RWPE2 (cell line): ENCODE measurements around the gene AHNAK.

Source experiments
- ATAC-seq: fragments of 200-7000 bp; cut with Tn5 transposase; 3 replicates; pipeline ENCODE4 v1.9.1; 2021; ENCODE audit warnings: low read depth
- DNase-seq: peaks from one replicate; pipeline ENCODE4 v3.0.0-alpha.2; 2020; ENCODE audit warnings: low spot score
- H3K27ac ChIP-seq: fragments of 450-650 bp; 2 replicates; pipeline ENCODE4 v1.5.1; 2017; ENCODE audit warnings: mild to moderate bottlenecking; ENCODE audit not compliant: poor library complexity, severe bottlenecking
- H3K27me3 ChIP-seq: fragments of 250-450 bp; sonication (Bioruptor Pico); 2 replicates; pipeline ENCODE4 v1.5.1; 2021; ENCODE audit warnings: mild to moderate bottlenecking, moderate library complexity; ENCODE audit not compliant: insufficient read depth, poor library complexity, severe bottlenecking
- H3K36me3 ChIP-seq: fragments of 250-450 bp; sonication (Bioruptor Pico); 2 replicates; pipeline ENCODE4 v1.5.1; 2020; ENCODE audit warnings: low read depth, mild to moderate bottlenecking, moderate library complexity
- H3K4me1 ChIP-seq: fragments of 250-450 bp; sonication (Bioruptor Pico); 2 replicates; pipeline ENCODE4 v1.5.1; 2021; ENCODE audit warnings: mild to moderate bottlenecking, moderate library complexity; ENCODE audit not compliant: insufficient read depth, poor library complexity, severe bottlenecking
- H3K4me3 ChIP-seq: fragments of 250-450 bp; sonication (Bioruptor Pico); 2 replicates; pipeline ENCODE4 v1.5.1; 2021; ENCODE audit warnings: mild to moderate bottlenecking, moderate library complexity; ENCODE audit not compliant: severe bottlenecking
- H3K9me3 ChIP-seq: fragments of 250-450 bp; sonication (Bioruptor Pico); 2 replicates; pipeline ENCODE4 v1.5.1; 2021; ENCODE audit warnings: mild to moderate bottlenecking, moderate library complexity; ENCODE audit not compliant: severe bottlenecking
- CTCF ChIP-seq: fragments of 450-650 bp; IDR thresholded peaks from one replicate; pipeline ENCODE4 v1.5.1; 2017; ENCODE audit warnings: mild to moderate bottlenecking, moderate library complexity; ENCODE audit not compliant: poor library complexity, severe bottlenecking

AHNAK gene

DNA sequence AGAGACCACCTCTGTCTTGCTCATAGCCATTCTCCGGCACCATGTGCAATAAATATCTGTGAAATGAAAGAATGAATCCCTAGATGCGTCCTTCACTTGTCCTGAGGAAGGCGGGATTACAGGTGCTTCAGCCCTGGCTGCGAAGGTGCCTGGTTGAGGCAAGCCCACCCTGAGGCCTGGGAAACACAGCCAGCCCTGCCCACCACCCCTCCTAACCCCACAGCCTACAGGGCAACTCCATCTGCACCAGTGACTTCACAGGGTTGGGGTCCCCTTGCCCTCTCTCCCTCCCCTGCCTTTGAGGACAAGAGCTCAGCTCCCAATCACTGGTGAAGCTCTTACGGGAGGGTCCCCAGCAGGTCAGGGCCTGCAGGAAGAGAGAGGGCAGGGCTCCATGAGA, 145.2 kb downstream of the AHNAK start:
- no peaks in the 10 kb centered on the region for H3K36me3 ChIP-seq
- DNase-seq (no peak), ATAC-seq (no peak)
- no peak overlapping the region for H3K4me3 ChIP-seq
- no peaks in the 10 kb centered on the region for H3K27me3 ChIP-seq
- no peak for TF ChIP-seq CTCF
- no peaks in the 10 kb centered on the region for H3K4me1 ChIP-seq
- H3K27ac ChIP-seq, result no peak overlapping the region
- H3K9me3 ChIP-seq, result no peaks in the 10 kb centered on the region

DNA sequence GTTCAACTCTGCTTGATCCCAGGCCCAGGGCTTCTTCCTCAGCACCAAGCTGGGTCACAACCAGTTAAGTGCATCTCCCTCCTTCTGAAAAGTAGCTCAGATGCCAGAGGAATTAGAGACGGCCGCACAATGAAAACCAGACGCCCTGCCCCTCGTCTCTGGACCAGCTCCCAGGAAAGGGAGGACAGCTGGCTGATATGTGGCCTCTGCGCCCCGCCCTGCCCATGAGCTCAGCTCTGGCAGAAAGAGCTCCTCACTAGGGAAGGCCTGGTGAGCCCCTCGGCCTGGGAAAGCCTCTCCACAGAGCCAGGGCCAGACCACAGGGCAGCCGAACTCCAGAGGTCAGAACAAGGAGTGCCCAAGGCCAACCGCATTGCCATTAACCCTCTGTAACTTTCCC, 145.8 kb downstream of the AHNAK start:
- Histone ChIP-seq H3K4me3 (no peak overlapping the region), H3K27ac (no peak overlapping the region), H3K36me3 (no peaks in the 10 kb centered on the region), H3K4me1 (no peaks in the 10 kb centered on the region), H3K27me3 (no peaks in the 10 kb centered on the region), H3K9me3 (no peaks in the 10 kb centered on the region)
- DNase-seq, result no peak
- no peak for ATAC-seq
- no peak for TF ChIP-seq CTCF

- DNase-seq, result no peak
- H3K27ac ChIP-seq, result no peak overlapping the region
These were observed 146.3 kb downstream of the AHNAK start for GRCh38 chr11:62400281-62400680.

DNA sequence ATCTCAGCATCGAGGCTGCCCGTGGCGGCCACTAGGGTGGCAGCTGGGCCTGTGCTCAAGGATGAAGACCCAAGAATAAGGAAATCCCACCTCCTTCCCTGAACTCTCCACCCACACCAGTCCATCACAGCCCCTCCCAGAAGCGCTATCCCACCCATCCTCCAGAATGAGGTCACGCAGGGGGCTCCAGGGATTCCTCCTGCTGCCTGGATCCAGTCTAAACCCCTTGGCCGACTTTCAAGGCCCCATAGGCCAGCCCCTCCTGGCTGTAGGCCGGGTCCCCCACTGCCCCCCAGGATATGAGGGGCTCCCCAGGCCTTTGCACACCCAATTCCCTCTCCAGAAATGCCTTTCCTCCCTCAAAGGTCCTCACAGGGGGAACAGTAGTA, 146.7 kb downstream of the AHNAK start:
- H3K27me3 ChIP-seq, result no peaks in the 10 kb centered on the region
- TF ChIP-seq CTCF, result no peak
- H3K9me3 ChIP-seq, result no peaks in the 10 kb centered on the region
- no peak for DNase-seq
- H3K4me1 ChIP-seq, result peaks cover 4% of the 10 kb centered on the region
- ATAC-seq, result no peak
- no peaks in the 10 kb centered on the region for H3K36me3 ChIP-seq
- no peak overlapping the region for H3K27ac ChIP-seq
- H3K4me3 ChIP-seq, result no peak overlapping the region

More at GRCh38 chr11:62400281-62400680, 146.3 kb downstream of the AHNAK start:
- Histone ChIP-seq H3K4me1 (peaks cover 2% of the 10 kb centered on the region), H3K36me3 (no peaks in the 10 kb centered on the region), H3K4me3 (no peak overlapping the region), H3K27me3 (no peaks in the 10 kb centered on the region), H3K9me3 (no peaks in the 10 kb centered on the region)
- no peak for ATAC-seq
- no peak for TF ChIP-seq CTCF

DNA sequence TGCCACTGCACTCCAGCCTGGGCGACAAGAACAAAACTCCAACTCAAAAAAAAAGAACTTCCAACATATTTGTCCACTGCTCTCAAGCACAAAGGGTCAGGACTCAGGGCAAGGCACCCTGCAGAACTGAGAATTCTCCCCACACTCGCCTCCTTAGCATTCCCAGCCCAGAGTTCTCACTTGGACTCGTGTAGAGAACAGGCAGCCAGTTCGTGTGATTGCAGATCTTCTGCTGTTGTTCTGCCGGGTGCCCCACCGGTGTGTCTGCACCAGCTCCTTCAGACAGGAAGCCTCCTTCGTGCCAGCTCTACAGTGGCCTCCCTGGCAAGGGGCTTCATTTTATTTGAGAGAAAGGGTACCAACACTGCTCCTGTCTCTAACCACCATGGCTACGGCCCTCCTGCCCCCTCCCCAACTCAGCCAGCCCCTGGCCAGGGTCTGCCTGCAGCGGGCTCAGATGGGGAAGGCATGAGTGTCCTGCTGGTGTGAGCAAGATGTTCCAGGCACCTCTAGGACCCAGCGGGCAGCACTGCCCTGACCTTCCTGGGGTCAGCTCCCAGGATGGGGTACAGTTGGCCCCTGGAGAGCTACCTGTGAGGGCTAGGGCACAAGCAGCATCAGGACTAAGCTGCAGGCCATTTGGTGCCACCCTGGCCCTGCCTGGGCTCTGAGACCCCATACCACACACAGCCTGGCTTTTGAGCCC, 147.3 kb downstream of the AHNAK start:
- Histone ChIP-seq H3K4me1 (peaks cover 4% of the 10 kb centered on the region), H3K9me3 (no peaks in the 10 kb centered on the region), H3K27me3 (no peaks in the 10 kb centered on the region), H3K36me3 (no peaks in the 10 kb centered on the region), H3K27ac (no peak overlapping the region), H3K4me3 (no peak overlapping the region)
- ATAC-seq (no peak), DNase-seq (no peak)
- no peak for TF ChIP-seq CTCF
